Uterus (tissue), 4 donors: ENCODE measurements around the gene CUL3. TPM values are rescaled to one million over a fixed set of nuclear protein-coding genes. Genes with fewer than 3 reads are reported as not detected.

ENCODE experiments used
- DNase-seq, 2 donors: peaks; one replicate each; pipeline ENCODE4 v3.0.0-alpha.2; 2019 to 2020
- H3K27ac ChIP-seq, 2 donors: fragments of 200-600 bp; sonication (generic); 1 replicate in 1 of 2; 2 replicates in 1 of 2; pipeline ENCODE4 v1.5.1; 2016 to 2018
- H3K27me3 ChIP-seq, 2 donors: fragments of 200-600 bp; sonication (generic); one replicate each; pipeline ENCODE4 v1.5.1; 2018 to 2019; ENCODE audit warnings: control low read depth in 1 of 2
- H3K36me3 ChIP-seq, 2 donors: fragments of 200-600 bp; sonication (generic); one replicate each; pipeline ENCODE4 v1.5.1; 2019; ENCODE audit warnings: control low read depth in 1 of 2
- H3K4me1 ChIP-seq, 2 donors: fragments of 200-600 bp; sonication (generic); one replicate each; pipeline ENCODE4 v1.5.1; 2018 to 2019; ENCODE audit warnings: control low read depth in 1 of 2
- H3K4me3 ChIP-seq, 2 donors: fragments of 200-600 bp; sonication (generic); 1 replicate in 1 of 2; 2 replicates in 1 of 2; pipeline ENCODE4 v1.5.1; 2018 to 2019; ENCODE audit warnings: mild to moderate bottlenecking in 1 of 2
- H3K9me3 ChIP-seq, 2 donors: fragments of 200-600 bp; sonication (generic); one replicate each; pipeline ENCODE4 v1.5.1; 2019; ENCODE audit warnings: control low read depth in 1 of 2
- CTCF ChIP-seq, 4 experiments: fragments of 200-600 bp in 2 of 4; fragments of 450-650 bp in 2 of 4; sonication (generic) in 2 of 4; IDR thresholded peaks; one replicate each; pipeline ENCODE4 v1.5.1; 2016 to 2019; ENCODE audit warnings: antibody characterized with exemption in 4 of 4, mild to moderate bottlenecking in 2 of 4, moderate library complexity in 1 of 4
- POLR2A ChIP-seq, 2 donors: fragments of 450-650 bp; IDR thresholded peaks; one replicate each; pipeline ENCODE4 v1.6.1; 2016; ENCODE audit warnings: antibody characterized with exemption in 2 of 2, mild to moderate bottlenecking in 1 of 2, moderate library complexity in 1 of 2
- intact Hi-C: fragments of 100-400 bp; cut with DNase I; formaldehyde crosslinking; loops from one replicate; pipeline ENCODE4 v1.15.1; 2023; ENCODE audit warnings: low total_unique reads
- total RNA-seq, 4 donors: library from RNA; depleted of rRNA in 3 of 4; stranded (reverse); fragments of >200 nt in 3 of 4; gene quantifications; one replicate each; pipeline versions ENCODE4 v1.1.0 to v1.2.4, GENCODE V29; 2014 to 2023
- donor health status: DM: yes; HTN: yes; CAD: no.

CUL3 gene
- total RNA-seq, 4 donors from 2014 or later: 37.4 to 126 (median 97.5) TPM

DNA sequence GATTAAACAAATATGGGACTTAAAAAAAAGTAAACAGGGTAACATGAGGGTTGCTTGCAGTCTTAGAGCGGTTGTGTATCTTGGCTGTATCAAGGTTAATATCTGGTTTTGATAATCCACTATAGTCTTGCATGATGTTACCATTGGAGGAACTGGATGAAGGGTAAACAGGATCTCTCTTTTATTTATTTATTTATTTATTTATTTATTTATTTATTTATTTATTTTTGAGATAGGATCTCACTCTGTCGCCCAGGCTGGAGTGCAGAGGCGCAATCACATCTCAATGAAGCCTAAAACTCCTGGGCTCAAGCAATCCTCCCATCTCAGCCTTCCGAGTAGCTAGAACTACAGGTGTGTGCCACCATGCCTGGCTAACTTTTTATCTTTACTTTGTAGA is 140.4 kb downstream of the CUL3 start:
- DNase-seq: no peak
- peaks cover 0 to 5% of the 10 kb centered on the region in 2 donors for H3K4me1 ChIP-seq
- no peaks in the 10 kb centered on the region for H3K27me3 ChIP-seq
- TF ChIP-seq CTCF (IDR thresholded peaks at IDR 0.05) (no peak), POLR2A (IDR thresholded peaks at IDR 0.05) (no peak)
- intact Hi-C loops: no loop called here
- no peaks in the 10 kb centered on the region for H3K36me3 ChIP-seq
- no peak overlapping the region for H3K4me3 ChIP-seq
- H3K27ac ChIP-seq: no peak overlapping the region
- H3K9me3 ChIP-seq: no peaks in the 10 kb centered on the region

DNA sequence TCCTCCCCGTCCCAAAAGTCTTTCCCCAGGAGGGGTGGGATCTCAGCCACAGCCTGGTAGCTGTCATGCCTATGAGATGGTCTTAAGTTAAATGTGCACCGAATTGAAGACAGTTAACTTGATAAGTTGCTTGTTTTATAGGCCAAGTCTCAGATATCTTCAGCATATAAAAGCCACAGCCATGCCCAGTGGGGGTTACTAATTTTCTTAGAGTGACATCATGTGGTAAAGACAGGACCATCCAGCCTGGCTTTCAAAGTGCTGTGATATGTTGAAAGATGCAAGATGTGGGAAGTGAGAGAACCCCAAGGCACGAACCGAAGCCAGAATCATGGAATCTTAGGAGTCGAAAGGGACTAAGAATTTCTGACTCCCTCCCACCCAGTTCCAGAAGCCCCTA is 141.1 kb downstream of the CUL3 start:
- no peak for DNase-seq
- no peak overlapping the region for H3K4me3 ChIP-seq
- H3K36me3 ChIP-seq: no peaks in the 10 kb centered on the region
- peaks cover 0 to 5% of the 10 kb centered on the region in 2 donors for H3K4me1 ChIP-seq
- no peaks in the 10 kb centered on the region for H3K9me3 ChIP-seq
- H3K27me3 ChIP-seq: no peaks in the 10 kb centered on the region
- H3K27ac ChIP-seq: no peak overlapping the region
- no peak for TF ChIP-seq CTCF (IDR thresholded peaks at IDR 0.05)
- TF ChIP-seq POLR2A (IDR thresholded peaks at IDR 0.05): no peak
- intact Hi-C loops: no loop called here

- no peaks in the 10 kb centered on the region for H3K9me3 ChIP-seq
- H3K4me1 ChIP-seq: peaks cover 0 to 5% of the 10 kb centered on the region in 2 donors
- no peak for DNase-seq
- peak overlapping the region; percentile 30 to 36 for H3K4me3 ChIP-seq
- intact Hi-C loops: no loop called here
- H3K27me3 ChIP-seq: no peaks in the 10 kb centered on the region
- H3K36me3 ChIP-seq: no peaks in the 10 kb centered on the region
- TF ChIP-seq CTCF (IDR thresholded peaks at IDR 0.05) (no peak), POLR2A (IDR thresholded peaks at IDR 0.05) (no peak)
- H3K27ac ChIP-seq: no peak overlapping the region
These were observed 142.8 kb downstream of the CUL3 start for GRCh38 chr2:224442071-224442967.

- Histone ChIP-seq H3K4me3 (no peak overlapping the region), H3K9me3 (no peaks in the 10 kb centered on the region), H3K27me3 (no peaks in the 10 kb centered on the region), H3K27ac (no peak overlapping the region), H3K36me3 (no peaks in the 10 kb centered on the region), H3K4me1 (peaks cover 0 to 5% of the 10 kb centered on the region in 2 donors)
- intact Hi-C loops: no loop called here
- no peak for DNase-seq
- TF ChIP-seq POLR2A (IDR thresholded peaks at IDR 0.05) (no peak), CTCF (IDR thresholded peaks at IDR 0.05) (no peak)
These were observed 144.2 kb downstream of the CUL3 start for GRCh38 chr2:224440988-224441387.

GRCh38 chr2:224438726-224439125 is 146.4 kb downstream of the CUL3 start:
- DNase-seq: no peak
- TF ChIP-seq POLR2A (IDR thresholded peaks at IDR 0.05): no peak
- TF ChIP-seq CTCF (IDR thresholded peaks at IDR 0.05): no peak
- Histone ChIP-seq H3K4me3 (no peak overlapping the region), H3K36me3 (no peaks in the 10 kb centered on the region), H3K4me1 (peaks cover 0 to 5% of the 10 kb centered on the region in 2 donors), H3K9me3 (no peaks in the 10 kb centered on the region), H3K27ac (no peak overlapping the region), H3K27me3 (no peaks in the 10 kb centered on the region)
- intact Hi-C loops: no loop called here
